Kidney epithelial cell (primary cell): ENCODE measurements around the gene LAMA5. TPM values are rescaled to one million over a fixed set of nuclear protein-coding genes. Genes with fewer than 3 reads are reported as not detected.

Experiments used
- DNase-seq: peaks from one replicate; pipeline ENCODE4 v3.0.0-alpha.2; 2010; ENCODE audit warnings: low read depth
- H3K27me3 ChIP-seq: 2 replicates; pipeline ENCODE4 v1.6.0; 2011; ENCODE audit warnings: low read length; ENCODE audit not compliant: control insufficient read depth, insufficient read depth
- H3K36me3 ChIP-seq: 2 replicates; pipeline ENCODE4 v1.5.1; 2011; ENCODE audit warnings: low read length; ENCODE audit not compliant: control insufficient read depth, insufficient read depth
- H3K4me3 ChIP-seq: 2 replicates; pipeline ENCODE4 v1.5.1; 2011; ENCODE audit warnings: low read depth, mild to moderate bottlenecking, control low read depth, low read length
- CTCF ChIP-seq: IDR thresholded peaks from 2 replicates; pipeline ENCODE4 v1.5.1; 2011; ENCODE audit warnings: mild to moderate bottlenecking, moderate library complexity, low read length, control low read depth, inconsistent platforms; ENCODE audit not compliant: insufficient read depth, poor library complexity, severe bottlenecking
- total RNA-seq: library from RNA; depleted of rRNA; stranded (reverse); fragments of >200 nt; gene quantifications from 2 replicates; pipeline ENCODE4 v1.2.3, GENCODE V29; 2015

The LAMA5 gene
- total RNA-seq, 1 donor from 2014 or later: 359 TPM

- no peak for DNase-seq
- Histone ChIP-seq H3K36me3 (no peaks in the 10 kb centered on the region), H3K27me3 (no peaks in the 10 kb centered on the region), H3K4me3 (peak overlapping the region; percentile 18)
- peak; percentile 52 for TF ChIP-seq CTCF
Observed at GRCh38 chr20:62368976-62369814, 2.1 kb upstream of the LAMA5 start.

DNA sequence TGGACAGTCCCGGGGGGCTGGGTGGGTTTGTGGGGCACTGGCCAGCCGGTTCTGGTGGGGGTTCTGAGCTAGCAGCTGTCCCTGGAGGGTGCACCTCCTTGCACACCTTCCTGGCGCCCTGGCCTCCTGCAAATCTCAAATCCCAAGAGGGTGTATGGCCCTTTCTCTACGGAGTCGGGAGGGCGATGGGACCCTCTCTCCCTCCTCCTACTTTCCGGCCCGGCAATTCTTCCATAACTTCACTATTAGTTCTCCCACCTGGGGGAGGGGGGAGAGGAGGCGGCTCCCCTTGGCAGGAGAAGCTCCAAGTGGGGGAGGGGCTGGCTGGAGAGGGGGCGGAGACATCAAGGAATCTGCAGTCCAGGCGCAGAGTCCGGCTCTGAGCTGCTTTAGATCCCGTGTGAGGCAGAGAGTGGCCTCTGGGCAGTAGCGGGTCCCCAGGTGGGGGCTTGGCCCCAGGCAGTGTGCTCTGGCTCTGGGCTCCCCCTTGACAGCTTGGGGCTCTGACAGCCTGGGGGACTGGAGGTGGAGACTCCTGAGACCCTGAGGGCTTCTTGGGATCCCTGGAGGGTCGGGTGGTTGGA is 1.4 kb upstream of the LAMA5 start:
- DNase-seq: no peak
- no peaks in the 10 kb centered on the region for H3K36me3 ChIP-seq
- peak overlapping the region; percentile 18 for H3K4me3 ChIP-seq
- TF ChIP-seq CTCF: no peak
- H3K27me3 ChIP-seq: no peaks in the 10 kb centered on the region

GRCh38 chr20:62367633-62368391 is 700 bp upstream of the LAMA5 start:
- Histone ChIP-seq H3K27me3 (no peaks in the 10 kb centered on the region), H3K4me3 (peak overlapping the region; percentile 12), H3K36me3 (no peaks in the 10 kb centered on the region)
- no peak for TF ChIP-seq CTCF
- no peak for DNase-seq

DNA sequence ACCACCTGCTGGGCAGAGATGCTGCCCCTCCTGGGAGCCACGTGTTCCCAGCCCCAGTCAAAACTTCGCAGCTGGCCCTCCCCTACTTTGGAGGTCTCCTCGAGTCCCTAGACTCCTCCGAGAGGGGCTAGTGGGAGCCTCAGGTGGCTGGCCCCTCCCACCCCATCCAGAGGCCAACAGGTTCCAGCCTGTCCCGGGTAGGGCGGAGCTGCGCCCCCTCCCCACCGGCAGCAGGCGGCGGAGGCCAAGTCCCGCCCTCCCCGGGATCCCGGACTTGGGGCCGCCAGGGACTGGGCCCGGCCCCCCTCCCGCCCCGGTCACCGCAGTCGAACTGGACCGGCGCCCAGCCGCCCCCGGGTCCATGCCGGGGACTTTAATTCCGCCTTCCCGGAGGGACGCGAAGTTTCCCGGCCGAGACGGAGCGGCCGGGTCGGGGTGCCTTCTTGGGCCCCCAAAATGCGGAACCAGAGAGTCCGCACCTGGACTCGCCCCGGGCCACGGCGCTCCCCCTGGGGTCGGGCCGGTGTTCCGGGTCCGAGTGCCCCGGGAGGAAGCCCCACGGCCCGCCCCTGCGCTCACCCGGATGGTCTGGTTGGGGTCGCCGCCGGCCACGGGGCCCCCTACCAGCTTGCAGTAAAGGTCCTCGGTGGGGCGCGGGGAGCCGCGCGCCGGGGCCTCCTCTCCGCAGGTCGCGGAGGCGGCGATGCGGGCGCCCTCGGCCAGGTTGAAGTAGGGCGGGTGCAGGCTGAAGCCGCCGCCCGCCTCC is 559 bp downstream of the LAMA5 start:
- no peaks in the 10 kb centered on the region for H3K27me3 ChIP-seq
- no peak for TF ChIP-seq CTCF
- DNase-seq: no peak

DNA sequence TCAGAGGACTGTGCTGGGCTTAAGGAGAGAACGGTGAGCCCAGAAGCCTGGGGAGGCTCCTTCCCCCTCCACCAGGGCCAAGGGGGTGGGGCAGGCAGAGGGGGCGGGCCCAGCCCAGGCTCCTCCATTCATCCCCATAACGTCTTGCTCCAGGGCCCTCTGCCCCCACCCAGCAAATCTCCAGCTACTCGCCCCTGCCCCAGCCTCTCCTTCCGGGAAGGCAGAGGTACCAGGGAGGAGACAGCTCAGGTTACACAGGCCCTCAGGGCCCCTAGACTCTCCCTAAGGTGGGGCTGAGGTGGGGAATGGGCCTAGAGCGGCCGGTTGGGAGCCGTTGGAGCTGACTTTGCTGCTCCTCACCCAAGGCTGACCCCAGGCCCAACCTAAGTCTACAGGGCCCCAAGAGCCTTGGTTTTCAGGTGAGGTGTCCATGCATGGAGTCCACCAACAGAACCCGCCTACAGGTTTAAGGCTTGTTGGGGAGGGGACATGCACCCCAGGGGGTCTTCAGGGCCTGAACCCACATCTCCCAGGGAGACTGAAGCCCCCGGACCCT is 1.2 kb downstream of the LAMA5 start:
- Histone ChIP-seq H3K27me3 (no peaks in the 10 kb centered on the region), H3K4me3 (peak overlapping the region; percentile 82), H3K36me3 (no peaks in the 10 kb centered on the region)
- no peak for TF ChIP-seq CTCF
- no peak for DNase-seq

More for the DNA sequence above, 559 bp downstream of the LAMA5 start:
- H3K4me3 ChIP-seq: peak overlapping the region; percentile 82
- no peaks in the 10 kb centered on the region for H3K36me3 ChIP-seq
